HG02943 (cell line): Measurements from ENCODE around the gene SCLY.
A peak's percentile ranks its signal among the peaks of the same experiment; 100 is the strongest.

Source experiments
- ATAC-seq: cut with Tn5 transposase; IDR thresholded peaks from one replicate; pipeline ENCODE4 v1.9.1; 2021; ENCODE audit warnings: mild to moderate bottlenecking, low read depth, moderate library complexity; ENCODE audit not compliant: unreplicated experiment

The SCLY gene

GRCh38 chr2:238096311-238097011 is 35.7 kb downstream of the SCLY start:
- no peak for ATAC-seq

- no peak for ATAC-seq
Measured at GRCh38 chr2:238097201-238097987, 36.6 kb downstream of the SCLY start.

GRCh38 chr2:238097988-238098871 is 37.4 kb downstream of the SCLY start:
- peak; percentile 62 for ATAC-seq

GRCh38 chr2:238098901-238099713 is 38.3 kb downstream of the SCLY start:
- peak; percentile 20 for ATAC-seq

- no peak for ATAC-seq
Measured at GRCh38 chr2:238099714-238100048, 38.9 kb downstream of the SCLY start.

GRCh38 chr2:238100049-238100820 is 39.4 kb downstream of the SCLY start, which contains the start of gene ESPNL:
ESPNL (plus strand) TSS chr2:238100340; CDS start chr2:238100420, 80 bp downstream.
- no peak for ATAC-seq

- ATAC-seq = no peak
Measured at GRCh38 chr2:238100821-238101771, 40.3 kb downstream of the SCLY start.

- ATAC-seq = no peak
Measured at GRCh38 chr2:238101891-238102841, 41.4 kb downstream of the SCLY start.

- no peak for ATAC-seq
Measured at GRCh38 chr2:238102865-238103264, 42.1 kb downstream of the SCLY start.

- ATAC-seq = no peak
Measured at GRCh38 chr2:238103465-238104225, 42.8 kb downstream of the SCLY start.

- ATAC-seq = no peak
Measured at GRCh38 chr2:238104226-238104690, 43.5 kb downstream of the SCLY start.

- ATAC-seq = no peak
Measured at GRCh38 chr2:238104691-238105371, 44.0 kb downstream of the SCLY start.

- ATAC-seq = no peak
Measured at GRCh38 chr2:238105506-238106338, 44.9 kb downstream of the SCLY start.

- no peak for ATAC-seq
Measured at GRCh38 chr2:238106339-238106697, 45.5 kb downstream of the SCLY start.
